NCI-H1694 treated with DMSO at 0.1 percent for 48 hours (cell line): ENCODE measurements around the gene RAB26.

Experiments used
- DNase-seq: peaks from one replicate; lab custom pipeline; 2025; lab: John Stamatoyannopoulos, UW

The RAB26 gene

GRCh38 chr16:2159175-2159838, 10.9 kb downstream of the RAB26 start:
- DNase-seq, result no peak

GRCh38 chr16:2160915-2161551, 12.6 kb downstream of the RAB26 start:
- DNase-seq, result no peak

DNA sequence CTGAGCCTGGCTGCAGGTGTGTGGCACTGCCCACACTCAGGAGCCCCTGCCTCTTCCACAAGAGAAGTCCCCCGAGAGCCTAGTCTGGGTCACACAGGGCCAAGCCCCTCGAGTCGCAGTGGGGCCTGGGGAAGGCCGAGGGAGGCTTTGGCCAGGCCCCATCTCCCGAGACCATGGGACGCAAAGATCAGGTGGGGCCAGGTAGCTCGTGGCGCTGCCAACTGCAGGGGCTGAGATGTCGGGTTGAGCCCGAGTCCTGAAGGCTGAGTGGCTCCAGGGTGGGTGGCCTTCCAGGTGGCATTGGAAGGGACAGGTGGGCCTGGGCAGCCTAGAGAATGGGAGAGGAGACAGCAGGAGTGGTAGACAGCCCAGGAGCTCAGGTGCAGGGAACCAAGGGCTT, 13.5 kb downstream of the RAB26 start:
- DNase-seq, result no peak

DNA sequence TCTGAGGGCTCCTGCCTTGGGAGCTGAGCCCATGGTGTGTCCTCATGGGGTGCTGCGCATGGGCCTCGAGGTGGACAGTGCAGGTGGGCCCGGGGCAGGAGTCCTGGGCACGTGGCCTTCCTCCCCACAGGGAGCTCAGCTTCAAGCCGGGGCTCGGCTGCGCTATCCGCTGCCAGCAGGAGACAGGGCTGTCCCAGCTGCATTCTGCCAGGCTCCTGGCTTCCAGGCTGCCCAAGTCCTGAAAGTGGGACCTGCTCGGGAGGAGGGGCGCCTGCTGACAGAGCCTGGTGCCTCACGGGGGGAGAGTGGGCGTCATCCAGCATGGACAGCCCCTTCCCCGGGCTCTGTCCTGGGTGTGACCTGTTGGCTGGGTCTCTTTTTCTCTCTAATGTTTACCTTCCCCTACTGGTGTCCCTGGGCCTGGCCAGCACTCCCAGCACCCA, 14.3 kb downstream of the RAB26 start:
- no peak for DNase-seq

DNA sequence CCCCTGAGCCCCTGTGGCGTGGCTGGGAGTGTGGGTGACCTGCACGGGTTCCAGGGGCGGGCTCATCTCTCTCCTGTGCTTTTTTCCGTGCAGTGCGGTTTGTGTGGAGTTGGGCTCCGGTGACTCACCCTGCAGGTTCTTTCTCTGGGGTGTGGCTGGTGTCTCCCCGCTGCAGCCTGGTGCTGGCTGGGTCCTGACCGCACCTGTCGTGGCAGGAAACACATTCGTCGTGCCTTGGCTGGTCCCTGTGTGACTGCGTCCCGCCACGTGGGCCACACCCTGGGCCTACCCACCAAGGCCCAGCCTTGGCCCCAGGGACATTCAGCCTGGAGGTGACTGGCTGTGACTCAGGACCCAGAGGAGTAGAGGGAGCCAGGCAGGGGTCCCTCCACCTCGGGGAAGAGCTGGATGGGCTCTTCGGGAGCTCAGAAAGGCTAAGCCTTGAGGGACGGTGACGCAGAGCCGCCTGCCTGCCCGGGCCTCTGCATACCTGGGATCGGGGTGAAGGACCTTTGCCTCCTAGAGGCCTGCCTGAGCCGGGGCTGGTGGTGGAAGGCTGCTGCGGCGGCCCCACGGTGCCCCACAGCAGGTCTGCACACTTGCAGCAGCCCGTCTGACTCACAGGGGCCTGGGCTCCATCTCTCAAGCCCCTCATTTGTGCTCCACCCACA, 14.9 kb downstream of the RAB26 start:
- DNase-seq, result no peak

DNA sequence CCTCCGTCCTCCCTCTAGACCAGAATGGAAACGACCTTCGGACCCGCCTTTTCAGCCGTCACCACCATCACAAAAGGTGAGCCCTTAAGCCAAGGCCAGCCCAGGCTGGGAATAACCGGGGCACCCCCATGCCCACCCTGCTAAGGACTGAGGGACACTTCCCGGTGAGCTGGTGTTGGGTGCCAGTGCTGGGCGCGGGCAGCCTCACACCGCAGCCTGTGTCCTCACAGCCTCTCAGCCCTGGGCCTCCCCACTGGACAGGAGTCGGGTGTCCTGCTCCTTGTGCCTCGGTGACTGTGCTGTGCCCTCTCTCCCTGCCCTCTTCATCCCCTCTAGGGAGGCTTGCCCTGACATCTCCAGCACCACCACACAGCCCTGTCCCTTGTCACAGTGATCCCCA, 17.4 kb downstream of the RAB26 start:
- DNase-seq, result no peak

GRCh38 chr16:2166263-2167067, 18.0 kb downstream of the RAB26 start:
- no peak for DNase-seq

DNA sequence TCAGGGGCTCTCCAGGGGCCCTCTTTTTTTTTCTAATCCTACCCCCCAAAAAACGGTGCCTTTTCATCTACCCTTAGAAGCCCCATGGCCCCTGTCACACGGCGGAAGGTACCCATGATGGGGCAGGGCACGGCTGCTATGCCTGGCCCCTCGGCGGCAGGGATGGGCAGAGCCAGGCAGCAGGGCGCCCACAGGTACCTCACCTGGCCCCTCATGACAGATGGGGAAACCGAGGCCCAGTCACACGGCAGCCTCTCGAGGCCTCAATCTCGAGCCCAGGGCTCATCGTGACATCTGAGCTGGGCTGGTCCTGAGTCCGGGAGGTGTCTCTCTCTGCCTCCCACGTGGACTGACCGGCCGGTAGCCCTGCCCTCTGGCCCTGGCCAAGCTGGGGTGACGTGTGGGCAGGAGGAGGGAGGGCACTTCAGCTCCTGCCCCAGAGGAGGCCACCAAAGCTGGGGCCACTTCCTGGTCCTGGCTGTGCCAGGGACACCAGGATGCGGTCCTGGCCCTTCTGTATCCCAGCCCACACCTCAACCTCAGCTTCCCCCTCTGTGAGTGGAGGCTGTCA, 18.7 kb downstream of the RAB26 start:
- DNase-seq, result no peak

DNA sequence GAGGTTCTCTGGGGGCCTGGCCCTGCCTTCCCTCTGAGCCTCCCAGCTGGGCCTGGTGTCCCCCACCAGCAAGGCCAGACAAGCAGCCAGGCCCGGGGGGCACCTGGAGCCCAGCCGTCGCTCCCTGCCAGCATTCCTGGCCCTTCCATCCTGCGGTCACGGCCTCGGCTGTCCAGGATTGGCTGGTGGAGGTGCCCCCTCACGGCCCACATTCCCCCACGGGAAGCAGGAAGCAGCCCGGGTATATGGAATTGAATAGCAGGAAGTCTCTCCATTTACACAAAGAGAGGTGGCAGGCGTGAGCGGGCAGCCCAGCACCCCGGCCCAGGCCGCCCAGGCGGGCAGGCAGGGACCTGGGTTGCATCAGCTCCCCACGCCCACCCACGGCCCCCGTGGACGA, 21.7 kb downstream of the RAB26 start:
- no peak for DNase-seq

GRCh38 chr16:2170587-2171435, 22.4 kb downstream of the RAB26 start:
- no peak for DNase-seq

DNA sequence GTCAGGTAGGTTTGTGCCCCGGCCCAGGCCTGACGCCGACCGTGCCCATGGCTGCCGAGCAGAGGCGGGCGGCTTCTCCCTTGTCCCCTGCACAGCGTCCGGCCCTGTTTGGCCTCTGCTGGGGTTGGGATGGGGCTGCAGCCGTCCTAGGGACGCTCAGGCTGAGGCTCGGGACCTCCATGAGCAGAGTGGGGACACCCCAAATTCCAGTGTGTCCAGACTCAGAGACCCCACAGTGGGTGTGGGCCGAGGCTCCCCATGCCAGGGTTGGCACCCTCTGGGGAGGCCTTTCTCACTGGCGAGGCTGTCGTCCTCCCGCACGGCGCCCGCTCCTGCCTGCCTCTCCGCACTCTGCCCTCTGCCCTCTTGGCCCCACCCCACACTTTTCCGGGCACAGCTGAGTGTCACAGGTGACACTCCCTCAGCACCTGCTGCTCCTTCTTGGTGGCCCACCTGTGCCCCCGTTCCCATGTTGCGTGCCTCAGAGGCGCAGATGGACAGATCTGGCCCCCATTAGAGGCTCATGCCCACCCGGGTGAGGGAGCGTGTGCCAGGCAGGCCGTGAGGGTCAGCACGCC, 23.3 kb downstream of the RAB26 start:
- no peak for DNase-seq

DNA sequence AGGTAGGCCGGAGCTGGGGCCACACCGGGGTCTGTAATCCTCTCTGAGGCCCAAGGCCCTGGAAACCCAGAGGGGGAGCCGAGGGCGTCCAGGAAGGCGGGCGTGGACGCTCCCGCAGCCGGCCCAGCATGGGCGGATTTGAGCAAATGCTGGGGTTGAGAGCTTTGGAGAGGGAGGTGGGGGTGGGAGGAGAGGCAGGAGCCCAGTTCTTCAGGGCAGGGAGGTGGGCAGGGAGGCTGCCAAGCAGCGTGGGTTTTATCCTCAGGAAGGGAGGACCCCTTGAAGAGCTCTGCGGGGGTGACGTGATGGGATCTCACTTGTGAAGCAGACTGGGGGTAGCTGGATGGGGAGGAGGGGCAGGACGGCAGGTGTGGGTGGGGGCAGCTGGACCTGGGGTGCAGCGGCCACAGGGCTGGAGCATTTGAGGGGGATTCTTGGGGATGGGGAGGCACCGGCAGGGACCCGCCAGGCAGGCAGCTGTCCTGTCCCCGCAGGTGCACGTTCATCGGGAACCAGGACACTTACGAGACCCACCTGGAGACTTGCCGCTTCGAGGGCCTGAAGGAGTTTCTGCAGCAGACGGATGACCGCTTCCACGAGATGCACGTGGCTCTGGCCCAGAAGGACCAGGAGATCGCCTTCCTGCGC, 24.4 kb downstream of the RAB26 start:
- no peak for DNase-seq

DNA sequence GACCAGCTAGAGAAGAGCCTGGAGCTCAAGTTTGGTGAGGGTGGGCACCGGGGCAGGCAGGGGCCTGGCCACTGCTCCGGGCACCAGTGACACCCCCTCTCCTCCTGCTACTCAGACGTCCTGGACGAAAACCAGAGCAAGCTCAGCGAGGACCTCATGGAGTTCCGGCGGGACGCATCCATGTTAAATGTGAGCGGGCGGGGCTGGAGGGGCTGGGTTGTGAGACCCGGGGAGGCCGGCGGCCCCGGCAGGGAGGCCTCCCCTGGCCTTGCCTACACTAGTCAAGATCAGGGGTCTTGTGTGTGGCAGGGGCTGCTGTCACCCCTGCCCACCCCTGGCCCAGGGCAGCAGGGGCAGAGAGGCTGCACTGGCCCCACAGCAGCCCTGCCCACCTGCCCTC, 24.9 kb downstream of the RAB26 start:
- DNase-seq, result no peak

DNA sequence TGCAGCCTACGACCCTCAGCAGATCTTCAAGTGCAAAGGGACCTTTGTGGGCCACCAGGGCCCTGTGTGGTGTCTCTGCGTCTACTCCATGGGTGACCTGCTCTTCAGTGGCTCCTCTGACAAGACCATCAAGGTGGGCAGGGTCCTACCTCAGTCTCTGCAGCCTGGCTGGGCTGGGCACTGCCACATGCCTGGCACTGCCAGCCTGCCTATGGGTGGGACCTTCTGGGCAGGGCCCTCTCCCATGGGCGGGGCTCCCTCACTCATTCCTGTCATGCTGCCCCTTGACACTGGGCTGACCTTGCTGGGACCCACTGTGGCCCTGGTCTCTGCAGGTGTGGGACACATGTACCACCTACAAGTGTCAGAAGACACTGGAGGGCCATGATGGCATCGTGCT, 25.5 kb downstream of the RAB26 start:
- no peak for DNase-seq

DNA sequence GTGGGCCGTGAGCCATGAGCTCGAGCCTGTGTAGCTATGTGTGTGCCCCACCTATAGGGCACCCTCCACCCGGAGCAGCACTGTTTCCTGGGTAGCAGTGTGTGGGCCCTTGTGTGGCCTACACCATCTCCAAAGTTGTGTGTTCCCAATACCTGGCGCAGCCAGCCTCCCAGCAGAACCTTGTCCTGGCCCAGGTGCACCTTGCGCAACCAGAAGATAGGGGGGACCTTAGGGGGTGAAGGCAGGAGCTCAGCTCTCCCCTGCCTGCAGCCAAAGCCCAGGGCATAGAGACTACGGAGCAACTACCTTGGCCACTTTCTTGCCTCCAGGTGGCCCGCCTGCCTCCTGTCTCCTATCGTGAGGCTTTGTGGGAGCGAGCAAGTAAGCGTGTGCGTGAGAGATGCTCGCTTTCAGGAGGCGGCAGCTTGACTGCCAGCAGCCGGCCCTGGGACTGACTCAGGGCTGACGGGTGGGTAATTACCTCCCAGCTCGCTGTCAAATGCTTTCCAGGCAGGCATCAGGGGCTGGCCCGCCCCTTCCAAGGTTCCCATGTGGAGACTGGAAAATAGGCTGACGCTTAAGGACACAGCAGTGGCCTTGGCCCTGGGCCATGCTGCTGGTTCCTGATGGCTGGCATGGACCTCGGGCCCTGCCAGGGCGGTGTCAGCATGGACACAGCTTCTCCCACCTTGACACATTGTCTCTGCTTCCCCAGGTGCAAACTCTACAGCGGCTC, 26.1 kb downstream of the RAB26 start:
- DNase-seq, result no peak

GRCh38 chr16:2175454-2175853, 27.0 kb downstream of the RAB26 start:
- no peak for DNase-seq

DNA sequence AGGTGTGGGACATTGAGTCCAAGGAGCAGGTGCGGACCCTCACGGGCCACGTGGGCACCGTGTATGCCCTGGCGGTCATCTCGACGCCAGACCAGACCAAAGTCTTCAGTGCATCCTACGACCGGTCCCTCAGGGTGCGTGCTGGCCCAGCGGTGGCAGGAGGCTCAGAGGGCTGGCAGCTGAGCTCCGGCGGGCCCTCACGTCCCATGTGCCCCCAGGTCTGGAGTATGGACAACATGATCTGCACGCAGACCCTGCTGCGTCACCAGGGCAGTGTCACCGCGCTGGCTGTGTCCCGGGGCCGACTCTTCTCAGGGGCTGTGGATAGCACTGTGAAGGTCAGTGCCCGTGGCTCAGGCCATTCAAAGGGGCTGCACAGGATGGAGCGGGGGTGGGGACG, 27.6 kb downstream of the RAB26 start:
- DNase-seq, result no peak

GRCh38 chr16:2177101-2177500, 28.7 kb downstream of the RAB26 start:
- DNase-seq, result no peak

- no peak for DNase-seq
Measured at GRCh38 chr16:2177561-2177960, 29.1 kb downstream of the RAB26 start.
